CD4-positive, alpha-beta T cell (primary cell): ENCODE measurements around the gene PARL. TPM values are rescaled to one million over a fixed set of nuclear protein-coding genes. Genes with fewer than 3 reads are reported as not detected.

ENCODE experiments used
- ATAC-seq: fragments of 200-7000 bp; cut with Tn5 transposase; one replicate; pipeline ENCODE4 v1.10.0; 2022; ENCODE audit warnings: mild to moderate bottlenecking; ENCODE audit not compliant: poor library complexity
- CTCF ChIA-PET: fragments of 350-600 bp; sonication (Branson Sonifier 250); formaldehyde crosslinking; loops from one replicate; lab custom pipeline; 2021; ENCODE audit warnings: antibody characterized with exemption, inconsistent platforms; lab: Charles Lee
- POLR2A ChIA-PET: fragments of 350-600 bp; sonication (Branson Sonifier 250); formaldehyde crosslinking; loops from one replicate; lab custom pipeline; 2021; ENCODE audit warnings: antibody characterized with exemption, inconsistent platforms; lab: Charles Lee
- DNase-seq, 14 experiments: peaks; one replicate each; pipeline ENCODE4 v3.0.0-alpha.2; 2013 to 2020; ENCODE audit warnings: mixed read lengths in 2 of 14
- H3K27ac ChIP-seq, 2 donors: one replicate each; pipeline versions ENCODE4 v1.5.1 to v1.7.0; 2013; ENCODE audit warnings: low read length in 2 of 2, low read depth in 1 of 2, mild to moderate bottlenecking in 1 of 2
- H3K27me3 ChIP-seq, 2 experiments: 1 replicate in 1 of 2; 2 replicates in 1 of 2; pipeline versions ENCODE4 v1.6.1 to v1.7.0; 2013; ENCODE audit warnings: low read length in 2 of 2, control low read depth in 1 of 2, mild to moderate bottlenecking in 1 of 2, moderate library complexity in 1 of 2; ENCODE audit not compliant: insufficient read depth in 2 of 2, control insufficient read depth in 1 of 2
- H3K36me3 ChIP-seq: one replicate; pipeline ENCODE4 v1.6.1; 2013; ENCODE audit warnings: low read length, control low read depth; ENCODE audit not compliant: insufficient read depth
- H3K4me1 ChIP-seq: one replicate; pipeline ENCODE4 v1.6.1; 2013; ENCODE audit warnings: low read length, control low read depth; ENCODE audit not compliant: insufficient read depth
- H3K4me3 ChIP-seq: one replicate; pipeline ENCODE4 v1.5.1; 2013; ENCODE audit warnings: mild to moderate bottlenecking, low read length, moderate library complexity
- H3K9me3 ChIP-seq, 2 experiments: 1 replicate in 1 of 2; 2 replicates in 1 of 2; pipeline versions ENCODE4 v1.6.1 to v1.7.0; 2013; ENCODE audit warnings: low read length in 2 of 2, mild to moderate bottlenecking in 2 of 2, control low read depth in 1 of 2, moderate library complexity in 1 of 2; ENCODE audit not compliant: control insufficient read depth in 1 of 2, insufficient read depth in 1 of 2
- H3K27ac Mint-ChIP-seq: one replicate; pipeline ENCODE4 v1.8.0; 2020; ENCODE audit warnings: mixed read lengths
- H3K27me3 Mint-ChIP-seq: one replicate; pipeline ENCODE4 v1.8.0; 2021; ENCODE audit warnings: mixed read lengths
- H3K36me3 Mint-ChIP-seq: one replicate; pipeline ENCODE4 v1.8.0; 2021; ENCODE audit warnings: low read depth, mixed read lengths
- H3K4me1 Mint-ChIP-seq: one replicate; pipeline ENCODE4 v1.8.0; 2021; ENCODE audit warnings: low read depth, mixed read lengths
- H3K4me3 Mint-ChIP-seq: one replicate; pipeline ENCODE4 v1.8.0; 2020; ENCODE audit warnings: mild to moderate bottlenecking, mixed read lengths
- H3K9me3 Mint-ChIP-seq: one replicate; pipeline ENCODE4 v1.8.0; 2020; ENCODE audit warnings: mixed read lengths
- intact Hi-C, 2 experiments: fragments of 100-400 bp; cut with DNase I in 1 of 2; cut with micrococcal nuclease in 1 of 2; formaldehyde crosslinking; loops; one replicate each; pipeline versions ENCODE4 v1.15.1 to v1.9.0; 2023 to 2025; cut with DNase I, micrococcal nuclease
- total RNA-seq, 174 experiments: library from RNA in 2 of 174; stranded (reverse) in 2 of 174; gene quantifications; one replicate each; pipeline ENCODE4 v1.2.3 and lab custom pipeline; 2021 to 2026
- TF ChIP-seq, protein P1 (sequence below): fragments of 200-600 bp; IDR thresholded peaks from one replicate; pipeline ENCODE4 v1.8.0; 2022; ENCODE audit warnings: antibody characterized with exemption, mild to moderate bottlenecking

The PARL gene
- total RNA-seq, 2 experiments from 2014 or later, result 36.9 to 40.0 TPM

DNA sequence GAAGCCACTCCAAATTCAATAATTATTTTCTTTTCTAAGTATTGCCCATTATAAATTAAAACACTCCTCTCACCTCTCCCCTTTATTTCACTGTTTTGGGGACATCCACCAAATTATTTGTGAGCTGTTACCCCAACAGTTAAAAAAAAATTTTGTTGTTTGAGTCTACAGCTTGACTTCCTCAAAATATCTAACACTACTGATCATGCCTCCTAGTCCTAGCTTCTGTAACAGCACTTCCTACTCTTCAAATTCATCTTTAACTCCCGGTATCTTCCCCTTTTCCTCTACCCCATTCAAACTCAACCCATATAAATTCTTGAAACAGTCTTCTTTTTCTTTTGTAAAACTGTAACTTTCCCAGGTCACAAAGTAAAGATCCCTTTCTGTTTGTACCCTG, 15.9 kb downstream of the PARL start:
- TF ChIP-seq, protein P1, sequence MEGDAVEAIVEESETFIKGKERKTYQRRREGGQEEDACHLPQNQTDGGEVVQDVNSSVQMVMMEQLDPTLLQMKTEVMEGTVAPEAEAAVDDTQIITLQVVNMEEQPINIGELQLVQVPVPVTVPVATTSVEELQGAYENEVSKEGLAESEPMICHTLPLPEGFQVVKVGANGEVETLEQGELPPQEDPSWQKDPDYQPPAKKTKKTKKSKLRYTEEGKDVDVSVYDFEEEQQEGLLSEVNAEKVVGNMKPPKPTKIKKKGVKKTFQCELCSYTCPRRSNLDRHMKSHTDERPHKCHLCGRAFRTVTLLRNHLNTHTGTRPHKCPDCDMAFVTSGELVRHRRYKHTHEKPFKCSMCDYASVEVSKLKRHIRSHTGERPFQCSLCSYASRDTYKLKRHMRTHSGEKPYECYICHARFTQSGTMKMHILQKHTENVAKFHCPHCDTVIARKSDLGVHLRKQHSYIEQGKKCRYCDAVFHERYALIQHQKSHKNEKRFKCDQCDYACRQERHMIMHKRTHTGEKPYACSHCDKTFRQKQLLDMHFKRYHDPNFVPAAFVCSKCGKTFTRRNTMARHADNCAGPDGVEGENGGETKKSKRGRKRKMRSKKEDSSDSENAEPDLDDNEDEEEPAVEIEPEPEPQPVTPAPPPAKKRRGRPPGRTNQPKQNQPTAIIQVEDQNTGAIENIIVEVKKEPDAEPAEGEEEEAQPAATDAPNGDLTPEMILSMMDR, result no peak
- H3K9me3 ChIP-seq, result no peaks in the 10 kb centered on the region
- Mint-ChIP-seq H3K27ac (no peak overlapping the region), H3K4me3 (no peak overlapping the region), H3K27me3 (no peaks in the 10 kb centered on the region), H3K4me1 (peaks cover 33% of the 10 kb centered on the region), H3K9me3 (no peaks in the 10 kb centered on the region), H3K36me3 (peaks cover 53% of the 10 kb centered on the region)
- no peak overlapping the region for H3K4me3 ChIP-seq
- H3K36me3 ChIP-seq, result peaks cover 39% of the 10 kb centered on the region
- intact Hi-C loops, result no loop called here
- no peaks in the 10 kb centered on the region for H3K4me1 ChIP-seq
- no peak for ATAC-seq
- CTCF ChIA-PET, result no interaction called here
- no peak for DNase-seq
- no peak overlapping the region for H3K27ac ChIP-seq
- POLR2A ChIA-PET, result no interaction called here
- no peaks in the 10 kb centered on the region for H3K27me3 ChIP-seq

DNA sequence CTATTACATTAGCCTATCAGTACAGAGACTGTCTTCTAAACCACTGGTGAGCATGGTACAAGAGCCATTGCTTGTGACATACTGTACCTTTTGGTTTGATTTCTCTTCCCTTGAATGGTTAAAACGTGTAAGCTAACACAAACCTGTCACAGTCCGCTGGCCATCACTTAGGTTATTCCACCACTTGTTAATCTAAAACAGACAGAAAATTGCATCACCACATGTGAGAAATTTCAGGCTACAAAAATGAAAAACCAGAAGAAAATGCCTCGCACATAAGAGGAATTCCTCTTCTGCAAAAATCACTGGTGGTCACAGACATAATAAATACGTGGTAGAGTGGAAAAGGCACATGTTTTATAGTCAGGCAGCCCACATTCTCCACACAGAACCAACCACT, 22.1 kb downstream of the PARL start:
- no peaks in the 10 kb centered on the region for H3K9me3 Mint-ChIP-seq
- ChIA-PET POLR2A (no interaction called here), CTCF (no interaction called here)
- H3K36me3 Mint-ChIP-seq, result peaks cover 88% of the 10 kb centered on the region
- H3K9me3 ChIP-seq, result no peaks in the 10 kb centered on the region
- H3K4me1 Mint-ChIP-seq, result no peaks in the 10 kb centered on the region
- H3K27ac Mint-ChIP-seq, result no peak overlapping the region
- intact Hi-C loops, result no loop called here
- ATAC-seq (no peak), DNase-seq (no peak)
- H3K4me1 ChIP-seq, result no peaks in the 10 kb centered on the region
- TF ChIP-seq, protein P1, result no peak
- no peak overlapping the region for H3K4me3 ChIP-seq
- no peak overlapping the region for H3K27ac ChIP-seq
- H3K36me3 ChIP-seq, result peaks cover 75% of the 10 kb centered on the region
- no peaks in the 10 kb centered on the region for H3K27me3 Mint-ChIP-seq
- no peak overlapping the region for H3K4me3 Mint-ChIP-seq
- no peaks in the 10 kb centered on the region for H3K27me3 ChIP-seq

DNA sequence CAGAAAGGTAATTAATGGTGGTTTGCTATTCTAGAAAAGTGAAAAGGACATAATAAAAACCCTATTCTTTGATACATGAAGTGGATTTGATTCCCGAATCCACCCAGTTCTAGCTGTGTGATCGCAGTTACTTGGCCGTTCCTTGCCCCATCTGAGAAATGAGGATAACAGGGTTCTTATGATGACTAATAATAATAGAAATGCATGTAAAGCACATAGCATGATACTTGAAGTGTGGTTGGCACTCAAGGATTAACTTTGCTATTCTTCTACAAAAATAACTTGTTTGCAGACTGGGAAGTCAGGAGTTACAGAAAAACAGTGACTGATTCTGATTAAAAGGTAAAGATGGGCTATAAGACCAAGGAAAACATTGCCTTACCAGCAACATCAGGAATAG, 26.8 kb downstream of the PARL start:
- H3K27me3 Mint-ChIP-seq, result no peaks in the 10 kb centered on the region
- ChIA-PET CTCF (no interaction called here), POLR2A (interaction anchor here (1.1 kb wide), 1 partner anchor 9 kb away, joined by 4 read pairs; no protein-coding TSS in a partner anchor)
- Histone ChIP-seq H3K4me3 (no peak overlapping the region), H3K27ac (no peak overlapping the region), H3K36me3 (peaks cover 51% of the 10 kb centered on the region), H3K4me1 (no peaks in the 10 kb centered on the region), H3K27me3 (no peaks in the 10 kb centered on the region), H3K9me3 (no peaks in the 10 kb centered on the region)
- H3K9me3 Mint-ChIP-seq, result no peaks in the 10 kb centered on the region
- H3K4me1 Mint-ChIP-seq, result no peaks in the 10 kb centered on the region
- no peak overlapping the region for H3K27ac Mint-ChIP-seq
- ATAC-seq (no peak), DNase-seq (no peak)
- TF ChIP-seq, protein P1, result no peak
- H3K4me3 Mint-ChIP-seq, result no peak overlapping the region
- H3K36me3 Mint-ChIP-seq, result peaks cover 94% of the 10 kb centered on the region
- intact Hi-C loops, result no loop called here
